Activated naive CD4-positive, alpha-beta T cell treated with anti-CD3 and anti-CD28 coated beads, Interleukin-2, amount 10 ng/mL, durations not matched to agents 7 days and 5 days (primary cell): ENCODE measurements around the gene RSPO1.
A peak's percentile ranks its signal among the peaks of the same experiment; 100 is the strongest.
"Not testable (repeated sequence)": the region's sequence is repeated elsewhere in the genome, so short reads cannot be mapped to it uniquely, and the experiment has no call there.

Experiments
- CTCF ChIA-PET: fragments of 350-600 bp; sonication (Branson Sonifier 250); formaldehyde crosslinking; loops from one replicate; lab custom pipeline; 2021; ENCODE audit warnings: antibody characterized with exemption; lab: Charles Lee
- DNase-seq: peaks from one replicate; pipeline ENCODE4 v3.0.0-alpha.2; 2020
- H3K27ac Mint-ChIP-seq: one replicate; pipeline ENCODE4 v1.8.0; 2021; ENCODE audit warnings: mild to moderate bottlenecking, moderate library complexity, mixed read lengths
- H3K27me3 Mint-ChIP-seq: one replicate; pipeline ENCODE4 v1.8.0; 2021; ENCODE audit warnings: mild to moderate bottlenecking, mixed read lengths
- H3K36me3 Mint-ChIP-seq: one replicate; pipeline ENCODE4 v1.8.0; 2021; ENCODE audit warnings: mixed read lengths
- H3K4me1 Mint-ChIP-seq: one replicate; pipeline ENCODE4 v1.8.0; 2021; ENCODE audit warnings: mixed read lengths
- H3K4me3 Mint-ChIP-seq: one replicate; pipeline ENCODE4 v1.8.0; 2021; ENCODE audit warnings: mild to moderate bottlenecking, moderate library complexity, mixed read lengths
- H3K9me3 Mint-ChIP-seq: one replicate; pipeline ENCODE4 v1.8.0; 2021; ENCODE audit warnings: mixed read lengths

The RSPO1 gene

GRCh38 chr1:37595440-37596181, 39.1 kb downstream of the RSPO1 start, which contains the start of gene GNL2:
GNL2 (minus strand) TSS chr1:37595937; CDS start chr1:37595822, 115 bp downstream.
- peak; percentile 98 for DNase-seq
- CTCF ChIA-PET, result interaction anchor here (0.6 to 1.5 kb wide), 3 partner anchors 8 to 94 kb away, joined by 3 to 4 read pairs (median 4); no protein-coding TSS in a partner anchor
- H3K27me3 Mint-ChIP-seq, result peaks cover 11% of the 10 kb centered on the region
- peak within 1 kb of the TSS; percentile 95 for H3K27ac Mint-ChIP-seq
- no peaks in the 10 kb centered on the region for H3K9me3 Mint-ChIP-seq
- peak within 1 kb of the TSS; percentile 90 for H3K4me3 Mint-ChIP-seq
- H3K36me3 Mint-ChIP-seq, result peaks cover 24% of the 10 kb centered on the region
- H3K4me1 Mint-ChIP-seq, result peaks cover 35% of the 10 kb centered on the region

- CTCF ChIA-PET, result interaction anchor here (0.9 to 1.6 kb wide), 3 partner anchors 10 to 17 kb away, joined by 3 read pairs; no protein-coding TSS in a partner anchor
- Mint-ChIP-seq H3K36me3 (peaks cover 36% of the 10 kb centered on the region), H3K27ac (no peak overlapping the region), H3K9me3 (no peaks in the 10 kb centered on the region), H3K4me1 (peaks cover 35% of the 10 kb centered on the region), H3K27me3 (peaks cover 4% of the 10 kb centered on the region), H3K4me3 (peak overlapping the region; percentile 31)
- DNase-seq, result no peak
Observed at GRCh38 chr1:37593726-37594125, 41.0 kb downstream of the RSPO1 start.

- CTCF ChIA-PET, result interaction anchor here (0.8 kb wide), 1 partner anchor 9 kb away, joined by 3 read pairs; no protein-coding TSS in a partner anchor
- peaks cover 15% of the 10 kb centered on the region for H3K4me1 Mint-ChIP-seq
- H3K36me3 Mint-ChIP-seq, result peaks cover 55% of the 10 kb centered on the region
- H3K27ac Mint-ChIP-seq, result no peak overlapping the region
- H3K4me3 Mint-ChIP-seq, result no peak overlapping the region
- no peaks in the 10 kb centered on the region for H3K9me3 Mint-ChIP-seq
- no peaks in the 10 kb centered on the region for H3K27me3 Mint-ChIP-seq
- DNase-seq, result no peak
Observed at GRCh38 chr1:37588939-37589338, 45.8 kb downstream of the RSPO1 start.

- not testable (repeated sequence) for H3K9me3 Mint-ChIP-seq, DNase-seq, H3K4me3 Mint-ChIP-seq, H3K27ac Mint-ChIP-seq, H3K4me1 Mint-ChIP-seq, H3K27me3 Mint-ChIP-seq
- H3K36me3 Mint-ChIP-seq, result peaks cover 57% of the 10 kb centered on the region
- CTCF ChIA-PET, result interaction anchor here (1.0 kb wide), 1 partner anchor 101 kb away, joined by 3 read pairs; no protein-coding TSS in a partner anchor
Observed at GRCh38 chr1:37584544-37584943, 50.1 kb downstream of the RSPO1 start.

- Mint-ChIP-seq H3K27me3 (no peaks in the 10 kb centered on the region), H3K4me3 (no peak overlapping the region), H3K4me1 (peaks cover 54% of the 10 kb centered on the region), H3K27ac (no peak overlapping the region), H3K36me3 (peaks cover 72% of the 10 kb centered on the region), H3K9me3 (no peaks in the 10 kb centered on the region)
- no peak for DNase-seq
- CTCF ChIA-PET, result interaction anchor here (1.1 to 1.9 kb wide), 3 partner anchors 18 to 106 kb away, joined by 3 to 7 read pairs (median 5); no protein-coding TSS in a partner anchor
Observed at GRCh38 chr1:37575692-37576091, 59.0 kb downstream of the RSPO1 start.

- CTCF ChIA-PET, result interaction anchor here (0.9 to 1.9 kb wide), 4 partner anchors 26 to 1375 kb away, joined by 3 to 7 read pairs (median 4); no protein-coding TSS in a partner anchor
- no peak for DNase-seq
- Mint-ChIP-seq H3K4me3 (no peak overlapping the region), H3K4me1 (peaks cover 59% of the 10 kb centered on the region), H3K9me3 (no peaks in the 10 kb centered on the region), H3K27ac (no peak overlapping the region), H3K36me3 (peaks cover 71% of the 10 kb centered on the region), H3K27me3 (no peaks in the 10 kb centered on the region)
Observed at GRCh38 chr1:37574834-37575480, 59.7 kb downstream of the RSPO1 start.

GRCh38 chr1:37570528-37571334, 64.0 kb downstream of the RSPO1 start:
- H3K9me3 Mint-ChIP-seq, result no peaks in the 10 kb centered on the region
- peak overlapping the region; percentile 13 for H3K4me3 Mint-ChIP-seq
- no peaks in the 10 kb centered on the region for H3K27me3 Mint-ChIP-seq
- H3K36me3 Mint-ChIP-seq, result peaks cover 82% of the 10 kb centered on the region
- no peak for DNase-seq
- H3K4me1 Mint-ChIP-seq, result peaks cover 47% of the 10 kb centered on the region
- H3K27ac Mint-ChIP-seq, result peak overlapping the region; percentile 88
- CTCF ChIA-PET, result no interaction called here

GRCh38 chr1:37567023-37567422, 67.7 kb downstream of the RSPO1 start:
- H3K27ac Mint-ChIP-seq, result no peak overlapping the region
- H3K4me3 Mint-ChIP-seq, result no peak overlapping the region
- H3K36me3 Mint-ChIP-seq, result peaks cover 68% of the 10 kb centered on the region
- CTCF ChIA-PET, result interaction anchor here (1.5 kb wide), 1 partner anchor 36 kb away, joined by 4 read pairs; no protein-coding TSS in a partner anchor
- no peak for DNase-seq
- peaks cover 20% of the 10 kb centered on the region for H3K4me1 Mint-ChIP-seq
- H3K9me3 Mint-ChIP-seq, result no peaks in the 10 kb centered on the region
- no peaks in the 10 kb centered on the region for H3K27me3 Mint-ChIP-seq

- Mint-ChIP-seq H3K27me3 (no peaks in the 10 kb centered on the region), H3K9me3 (no peaks in the 10 kb centered on the region)
- CTCF ChIA-PET, result interaction anchor here (0.7 to 4.7 kb wide), 3 partner anchors 32 to 126 kb away, joined by 3 to 27 read pairs (median 3); a partner anchor contains a TSS
Observed at GRCh38 chr1:37564892-37565291, 69.8 kb downstream of the RSPO1 start.

GRCh38 chr1:37562984-37563383, 71.7 kb downstream of the RSPO1 start:
- peaks cover 15% of the 10 kb centered on the region for H3K4me1 Mint-ChIP-seq
- H3K27ac Mint-ChIP-seq, result no peak overlapping the region
- no peak for DNase-seq
- peaks cover 34% of the 10 kb centered on the region for H3K36me3 Mint-ChIP-seq
- CTCF ChIA-PET, result interaction anchor here (0.9 to 4.7 kb wide), 4 partner anchors 10 to 126 kb away, joined by 3 to 27 read pairs (median 8); no protein-coding TSS in a partner anchor
- peaks cover 4% of the 10 kb centered on the region for H3K27me3 Mint-ChIP-seq
- H3K4me3 Mint-ChIP-seq, result no peak overlapping the region
- no peaks in the 10 kb centered on the region for H3K9me3 Mint-ChIP-seq

More at GRCh38 chr1:37564892-37565291, 69.8 kb downstream of the RSPO1 start:
- no peak overlapping the region for H3K4me3 Mint-ChIP-seq
- peaks cover 52% of the 10 kb centered on the region for H3K36me3 Mint-ChIP-seq
- DNase-seq, result no peak
- peaks cover 16% of the 10 kb centered on the region for H3K4me1 Mint-ChIP-seq
- no peak overlapping the region for H3K27ac Mint-ChIP-seq
